ENCODE measurements around the gene DLGAP3.

The DLGAP3 gene

GRCh38 chr1:34976384-34977209, 47.1 kb upstream of the DLGAP3 start:
- Histone ChIP-seq H2AFZ (ENCODE audit: low read depth) (no peak overlapping the region), H3K4me1 (ENCODE audit: low read depth, poor library complexity, severe bottlenecking) (no peaks in the 10 kb centered on the region), H4K20me1 (ENCODE audit: insufficient read depth) (no peaks in the 10 kb centered on the region), H3K79me2 (ENCODE audit: insufficient read depth, low read depth) (no peaks in the 10 kb centered on the region), H3K36me3 (ENCODE audit: insufficient read depth) (no peaks in the 10 kb centered on the region), H3K4me2 (no peak overlapping the region), H3K4me3 (IDR thresholded peaks at IDR 0.05; ENCODE audit: insufficient read depth, low read depth, low read length) (no peak overlapping the region), H3K9ac (no peak overlapping the region), H3K27me3 (ENCODE audit: insufficient read depth, low read depth) (no peaks in the 10 kb centered on the region), H3K27ac (no peak overlapping the region)
- no peak for TF ChIP-seq CTCF (conservative IDR thresholded peaks at IDR 0.05; ENCODE audit: low read depth, low read length)

GRCh38 chr1:34975771-34976170, 46.3 kb upstream of the DLGAP3 start:
- Histone ChIP-seq H3K4me3 (IDR thresholded peaks at IDR 0.05; ENCODE audit: insufficient read depth, low read depth, low read length) (no peak overlapping the region), H4K20me1 (ENCODE audit: insufficient read depth) (no peaks in the 10 kb centered on the region), H3K9ac (no peak overlapping the region), H3K4me2 (no peak overlapping the region), H2AFZ (ENCODE audit: low read depth) (no peak overlapping the region), H3K79me2 (ENCODE audit: insufficient read depth, low read depth) (no peaks in the 10 kb centered on the region), H3K27me3 (ENCODE audit: insufficient read depth, low read depth) (no peaks in the 10 kb centered on the region), H3K4me1 (ENCODE audit: low read depth, poor library complexity, severe bottlenecking) (no peaks in the 10 kb centered on the region), H3K27ac (no peak overlapping the region), H3K36me3 (ENCODE audit: insufficient read depth) (no peaks in the 10 kb centered on the region)
- no peak for TF ChIP-seq CTCF (conservative IDR thresholded peaks at IDR 0.05; ENCODE audit: low read depth, low read length)

GRCh38 chr1:34975338-34975737, 45.9 kb upstream of the DLGAP3 start:
- Histone ChIP-seq H3K4me3 (IDR thresholded peaks at IDR 0.05; ENCODE audit: insufficient read depth, low read depth, low read length) (no peak overlapping the region), H2AFZ (ENCODE audit: low read depth) (no peak overlapping the region), H3K27me3 (ENCODE audit: insufficient read depth, low read depth) (no peaks in the 10 kb centered on the region), H3K36me3 (ENCODE audit: insufficient read depth) (no peaks in the 10 kb centered on the region), H3K4me1 (ENCODE audit: low read depth, poor library complexity, severe bottlenecking) (no peaks in the 10 kb centered on the region), H3K9ac (no peak overlapping the region), H3K4me2 (no peak overlapping the region), H3K27ac (no peak overlapping the region), H4K20me1 (ENCODE audit: insufficient read depth) (no peaks in the 10 kb centered on the region), H3K79me2 (ENCODE audit: insufficient read depth, low read depth) (no peaks in the 10 kb centered on the region)
- TF ChIP-seq CTCF (conservative IDR thresholded peaks at IDR 0.05; ENCODE audit: low read depth, low read length), result no peak

GRCh38 chr1:34974626-34975025, 45.2 kb upstream of the DLGAP3 start:
- H4K20me1 ChIP-seq (ENCODE audit: insufficient read depth), result no peaks in the 10 kb centered on the region
- no peak for TF ChIP-seq CTCF (conservative IDR thresholded peaks at IDR 0.05; ENCODE audit: low read depth, low read length)
- H3K4me2 ChIP-seq, result no peak overlapping the region
- no peak overlapping the region for H3K9ac ChIP-seq
- no peaks in the 10 kb centered on the region for H3K27me3 ChIP-seq (ENCODE audit: insufficient read depth, low read depth)
- no peaks in the 10 kb centered on the region for H3K79me2 ChIP-seq (ENCODE audit: insufficient read depth, low read depth)
- no peak overlapping the region for H3K4me3 ChIP-seq (IDR thresholded peaks at IDR 0.05; ENCODE audit: insufficient read depth, low read depth, low read length)
- H3K4me1 ChIP-seq (ENCODE audit: low read depth, poor library complexity, severe bottlenecking), result no peaks in the 10 kb centered on the region
- no peak overlapping the region for H2AFZ ChIP-seq (ENCODE audit: low read depth)
- no peaks in the 10 kb centered on the region for H3K36me3 ChIP-seq (ENCODE audit: insufficient read depth)
- no peak overlapping the region for H3K27ac ChIP-seq
